CD4-positive, alpha-beta T cell treated with Interleukin-17A for 1 hour (primary cell): Measurements from ENCODE around the gene FGFBP2.
A peak's percentile ranks its signal among the peaks of the same experiment; 100 is the strongest.

Source experiments
- DNase-seq: peaks from one replicate; pipeline ENCODE4 v3.0.0-alpha.2; 2020

Gene FGFBP2

GRCh38 chr4:15965325-15965724 lies 2.4 kb upstream of the FGFBP2 start:
- no peak for DNase-seq

- DNase-seq: no peak
Measured at GRCh38 chr4:15964159-15964558, 1.2 kb upstream of the FGFBP2 start.

- DNase-seq: peak; percentile 38
Measured at GRCh38 chr4:15963576-15963975, 601 bp upstream of the FGFBP2 start.

GRCh38 chr4:15961781-15962510 lies 1.0 kb downstream of the FGFBP2 start:
- DNase-seq: peak; percentile 46

- DNase-seq: no peak
Measured at GRCh38 chr4:15958562-15958961, 4.4 kb downstream of the FGFBP2 start.

GRCh38 chr4:15956179-15956850 lies 6.7 kb downstream of the FGFBP2 start:
- peak; percentile 80 for DNase-seq

GRCh38 chr4:15955670-15956069 lies 7.3 kb downstream of the FGFBP2 start:
- no peak for DNase-seq

- DNase-seq: no peak
Measured at GRCh38 chr4:15953625-15954024, 9.3 kb downstream of the FGFBP2 start.

GRCh38 chr4:15951781-15952180 lies 11.2 kb downstream of the FGFBP2 start:
- DNase-seq: no peak

GRCh38 chr4:15948826-15949225 lies 14.1 kb downstream of the FGFBP2 start:
- no peak for DNase-seq

GRCh38 chr4:15947684-15948083 lies 15.3 kb downstream of the FGFBP2 start:
- DNase-seq: no peak

- no peak for DNase-seq
Measured at GRCh38 chr4:15945516-15945915, 17.5 kb downstream of the FGFBP2 start.

GRCh38 chr4:15944895-15945294 lies 18.1 kb downstream of the FGFBP2 start:
- DNase-seq: no peak

GRCh38 chr4:15942283-15942682 lies 20.7 kb downstream of the FGFBP2 start:
- DNase-seq: no peak

GRCh38 chr4:15938640-15939039 lies 24.3 kb downstream of the FGFBP2 start, which contains the start of gene FGFBP1:
TSS of gene FGFBP1 (minus strand) at chr4:15938740. CDS start at chr4:15936632, 2,108 bp downstream.
- DNase-seq: no peak

- no peak for DNase-seq
Measured at GRCh38 chr4:15938182-15938581, 24.8 kb downstream of the FGFBP2 start.

- no peak for DNase-seq
Measured at GRCh38 chr4:15936495-15936894, 26.5 kb downstream of the FGFBP2 start.

GRCh38 chr4:15935504-15936402 lies 27.2 kb downstream of the FGFBP2 start:
- no peak for DNase-seq

- DNase-seq: no peak
Measured at GRCh38 chr4:15934259-15934658, 28.7 kb downstream of the FGFBP2 start.

- DNase-seq: no peak
Measured at GRCh38 chr4:15931451-15932210, 31.3 kb downstream of the FGFBP2 start.

GRCh38 chr4:15930314-15930713 lies 32.7 kb downstream of the FGFBP2 start:
- DNase-seq: no peak

- no peak for DNase-seq
Measured at GRCh38 chr4:15929540-15929939, 33.4 kb downstream of the FGFBP2 start.

GRCh38 chr4:15928883-15929282 lies 34.1 kb downstream of the FGFBP2 start:
- DNase-seq: no peak
